Measurements from ENCODE around the gene FAIM. TPM values are rescaled to one million over a fixed set of nuclear protein-coding genes. Genes with fewer than 3 reads are reported as not detected.
"Not testable (repeated sequence)": the region's sequence is repeated elsewhere in the genome, so short reads cannot be mapped to it uniquely, and the experiment has no call there.

Gene FAIM
- total RNA-seq, 4 donors from 2014 or later = 4.1 to 19.3 (median 7.0) TPM

- WGBS, 2 donors (ENCODE audit: low coverage in 1 of 2) = 7 to 34% methylated on average over 4 to 22 of the region's 22 CpGs
- no peaks in the 10 kb centered on the region for H3K27me3 ChIP-seq
- intact Hi-C loops (cut with DNase I; ENCODE audit: low total_unique reads) = loop anchor here (2.0 kb wide), 1 partner anchor 321 kb away; no protein-coding TSS in a partner anchor
Observed at GRCh38 chr3:138593488-138594149, 15.0 kb upstream of the FAIM start.

GRCh38 chr3:138594150-138594934 is 14.2 kb upstream of the FAIM start, which contains the start of gene CEP70:
CEP70 (minus strand) TSS chr3:138594260; CDS start chr3:138572927, 21,333 bp downstream.
- peak; percentile 97 for TF ChIP-seq POLR2A (IDR thresholded peaks at IDR 0.05)
- no peak for TF ChIP-seq EP300 (IDR thresholded peaks at IDR 0.05; ENCODE audit: low read depth)
- TF ChIP-seq POLR2AphosphoS5 (IDR thresholded peaks at IDR 0.05) = peak; percentile 91 to 93 (median 92)
- TF ChIP-seq CTCF (IDR thresholded peaks at IDR 0.05) = peak; percentile 87 to 97 (median 89)
- Histone ChIP-seq H3K36me3 (no peaks in the 10 kb centered on the region), H3K27me3 (no peaks in the 10 kb centered on the region), H3K4me3 (peak within 1 kb of the TSS; percentile 49 to 75 (median 58)), H3K27ac (peak within 1 kb of the TSS; percentile 88 to 95 (median 92)), H3K4me1 (peaks cover 6 to 33% (median 15%) of the 10 kb centered on the region in 4 donors), H3K9me3 (no peaks in the 10 kb centered on the region)
- peak; percentile 96 for DNase-seq
- intact Hi-C loops (cut with DNase I; ENCODE audit: low total_unique reads) = loop anchor here (2.0 kb wide), 1 partner anchor 320 kb away; no protein-coding TSS in a partner anchor
- in situ Hi-C loops (cut with MboI; ENCODE audit: low pct_ligation_motif_present in 1 of 4, low pct_unique_long_range_greater_than_20kb in 1 of 4, low sequenced_read_pairs in 3 of 4) = loop anchor here in 3 of 4 donors (10.0 kb wide), 4 partner anchors 260 to 340 kb away; no protein-coding TSS in a partner anchor
- 0% methylated on average over 41 of the region's 52 CpGs; no CpG with 5 or more reads in 1 of the 2 donors for WGBS, 2 donors (ENCODE audit: low coverage in 1 of 2)

More at GRCh38 chr3:138593488-138594149, 15.0 kb upstream of the FAIM start:
- in situ Hi-C loops (cut with MboI; ENCODE audit: low pct_ligation_motif_present in 1 of 4, low pct_unique_long_range_greater_than_20kb in 1 of 4, low sequenced_read_pairs in 3 of 4) = loop anchor here in 3 of 4 donors (10.0 kb wide), 4 partner anchors 259 to 341 kb away; no protein-coding TSS in a partner anchor
- no peaks in the 10 kb centered on the region for H3K36me3 ChIP-seq
- peak overlapping the region; percentile 49 to 75 (median 58) for H3K4me3 ChIP-seq
- no peak for DNase-seq
- TF ChIP-seq POLR2A (IDR thresholded peaks at IDR 0.05) = no peak
- TF ChIP-seq POLR2AphosphoS5 (IDR thresholded peaks at IDR 0.05) = no peak
- no peak for TF ChIP-seq EP300 (IDR thresholded peaks at IDR 0.05; ENCODE audit: low read depth)
- TF ChIP-seq CTCF (IDR thresholded peaks at IDR 0.05) = no peak
- peak overlapping the region; percentile 88 to 95 (median 92) for H3K27ac ChIP-seq
- H3K9me3 ChIP-seq = no peaks in the 10 kb centered on the region
- peaks cover 6 to 33% (median 15%) of the 10 kb centered on the region in 4 donors for H3K4me1 ChIP-seq

GRCh38 chr3:138594935-138595610 is 13.5 kb upstream of the FAIM start:
- WGBS, 2 donors (ENCODE audit: low coverage in 1 of 2) = 24 to 44% methylated on average over 5 to 6 of the region's 6 CpGs
- peak overlapping the region; percentile 88 to 95 (median 92) for H3K27ac ChIP-seq
- H3K9me3 ChIP-seq = no peaks in the 10 kb centered on the region
- H3K4me1 ChIP-seq = peaks cover 6 to 33% (median 15%) of the 10 kb centered on the region in 4 donors
- TF ChIP-seq CTCF (IDR thresholded peaks at IDR 0.05) (peak in 1 of 5 experiments; percentile 7), POLR2AphosphoS5 (IDR thresholded peaks at IDR 0.05) (no peak)
- intact Hi-C loops (cut with DNase I; ENCODE audit: low total_unique reads) (loop anchor here (2.0 kb wide), 1 partner anchor 320 kb away; no protein-coding TSS in a partner anchor), in situ Hi-C loops (cut with MboI; ENCODE audit: low pct_ligation_motif_present in 1 of 4, low pct_unique_long_range_greater_than_20kb in 1 of 4, low sequenced_read_pairs in 3 of 4) (loop anchor here (5.0 to 10.0 kb wide), 5 partner anchors 260 to 340 kb away; no protein-coding TSS in a partner anchor)
- no peaks in the 10 kb centered on the region for H3K36me3 ChIP-seq
- H3K4me3 ChIP-seq = peak overlapping the region in 1 of 4 donors; percentile 75
- no peak for DNase-seq
- H3K27me3 ChIP-seq = no peaks in the 10 kb centered on the region

- peak; percentile 41 for DNase-seq
- H3K36me3 ChIP-seq; H3K9me3 ChIP-seq; H3K27me3 ChIP-seq; intact Hi-C loops (cut with DNase I; ENCODE audit: low total_unique reads); H3K4me3 ChIP-seq: not testable (repeated sequence)
- Histone ChIP-seq H3K4me1 (peaks cover 6 to 14% (median 9%) of the 10 kb centered on the region in 4 donors), H3K27ac (peak overlapping the region; percentile 37 to 55 (median 42))
- in situ Hi-C loops (cut with MboI; ENCODE audit: low pct_ligation_motif_present in 1 of 4, low pct_unique_long_range_greater_than_20kb in 1 of 4, low sequenced_read_pairs in 3 of 4) = loop anchor here (5.0 to 10.0 kb wide), 5 partner anchors 263 to 337 kb away; no protein-coding TSS in a partner anchor
- 53 to 54% methylated on average over 4 to 6 of the region's 6 CpGs for WGBS, 2 donors (ENCODE audit: low coverage in 1 of 2)
Observed at GRCh38 chr3:138597186-138597976, 11.2 kb upstream of the FAIM start.

Measured in transverse colon (tissue), 4 donors.